GM23248 (cell line): ENCODE data around the gene CA4. TPM values are rescaled to one million over a fixed set of nuclear protein-coding genes. Genes with fewer than 3 reads are reported as not detected.
"Not testable (repeated sequence)": the region's sequence is repeated elsewhere in the genome, so short reads cannot be mapped to it uniquely, and the experiment has no call there.

Experiments used
- DNase-seq: peaks from one replicate; pipeline ENCODE4 v3.0.0-alpha.2; 2015
- H2AFZ ChIP-seq: fragments of 200-600 bp; sonication (generic); 2 replicates; pipeline ENCODE4 v1.6.1; 2016; ENCODE audit warnings: antibody characterized with exemption
- H3F3A ChIP-seq: fragments of 200-600 bp; sonication (generic); 2 replicates; pipeline ENCODE4 v1.6.1; 2016; ENCODE audit warnings: mild to moderate bottlenecking, antibody characterized with exemption, mixed run types; ENCODE audit not compliant: insufficient read depth
- H3K27ac ChIP-seq: fragments of 200-600 bp; sonication (generic); 2 replicates; pipeline ENCODE4 v1.5.1; 2016; ENCODE audit warnings: mild to moderate bottlenecking
- H3K27me3 ChIP-seq: fragments of 200-600 bp; sonication (generic); replicated peaks from 2 replicates; pipeline ENCODE4 v1.6.1; 2016; ENCODE audit warnings: mild to moderate bottlenecking; ENCODE audit not compliant: insufficient read depth
- H3K36me3 ChIP-seq: fragments of 200-600 bp; sonication (generic); 2 replicates; pipeline ENCODE4 v1.6.1; 2016; ENCODE audit warnings: low read depth, mild to moderate bottlenecking
- H3K4me1 ChIP-seq: fragments of 200-600 bp; sonication (generic); 2 replicates; pipeline ENCODE4 v1.6.1; 2016; ENCODE audit warnings: mild to moderate bottlenecking; ENCODE audit not compliant: insufficient read depth
- H3K4me2 ChIP-seq: fragments of 200-600 bp; sonication (generic); one replicate; pipeline ENCODE4 v1.6.1; 2016; ENCODE audit warnings: mild to moderate bottlenecking; ENCODE audit not compliant: unreplicated experiment
- H3K4me3 ChIP-seq: fragments of 200-600 bp; sonication (generic); 2 replicates; pipeline ENCODE4 v1.5.1; 2016; ENCODE audit warnings: mild to moderate bottlenecking
- H3K79me2 ChIP-seq: fragments of 200-600 bp; sonication (generic); 2 replicates; pipeline ENCODE4 v1.6.1; 2016; ENCODE audit warnings: mild to moderate bottlenecking; ENCODE audit not compliant: insufficient read depth
- H3K9ac ChIP-seq: fragments of 200-600 bp; sonication (generic); 2 replicates; pipeline ENCODE4 v1.6.1; 2016; ENCODE audit warnings: mild to moderate bottlenecking
- H3K9me2 ChIP-seq: fragments of 200-600 bp; sonication (generic); 2 replicates; pipeline ENCODE4 v1.6.1; 2016; ENCODE audit warnings: mixed run types, mild to moderate bottlenecking, moderate library complexity; ENCODE audit not compliant: insufficient read depth
- H3K9me3 ChIP-seq: fragments of 200-600 bp; sonication (generic); one replicate; pipeline ENCODE4 v1.6.1; 2017; ENCODE audit warnings: low read depth
- H4K20me1 ChIP-seq: fragments of 200-600 bp; sonication (generic); 2 replicates; pipeline ENCODE4 v1.6.0; 2016; ENCODE audit not compliant: insufficient read depth
- EZH2 ChIP-seq: fragments of 200-600 bp; sonication (generic); IDR thresholded peaks from 2 replicates; pipeline ENCODE4 v1.6.1; 2018; ENCODE audit warnings: antibody characterized with exemption, mild to moderate bottlenecking; ENCODE audit not compliant: insufficient read depth, poor library complexity, severe bottlenecking
- EZH2phosphoT487 ChIP-seq: fragments of 200-600 bp; sonication (generic); IDR thresholded peaks from 2 replicates; pipeline ENCODE4 v1.6.1; 2018; ENCODE audit warnings: antibody characterized with exemption, moderate library complexity, mild to moderate bottlenecking, low read depth; ENCODE audit not compliant: insufficient read depth
- whole genome bisulfite sequencing, 2 experiments: methylation state at CpG; one replicate each; pipeline ENCODE4 v1.1.6; 2015 to 2017; ENCODE audit warnings: low lambda C conversion rate in 2 of 2, low coverage in 1 of 2; ENCODE audit errors: missing lambda C conversion rate in 2 of 2; 5-methylcytosine and 5-hydroxymethylcytosine counted together
- in situ Hi-C: fragments of 300-500 bp; cut with MboI; formaldehyde crosslinking; loops from 2 replicates; pipeline ENCODE4 v1.15.0; 2020
- polyA plus RNA-seq: library from polyadenylated mRNA; unstranded; fragments of >200 nt; fragmentation: Nextera tagmentation; extraction: Ambion mirVana; gene quantifications from 2 replicates; pipeline ENCODE4 v1.2.1, GENCODE V29; 2016
- total RNA-seq: library from RNA; depleted of rRNA; stranded (reverse); fragments of >200 nt; shearing (Covaris generic); gene quantifications from 2 replicates; pipeline ENCODE4 v1.2.3, GENCODE V29; 2014

The CA4 gene
- total and polyA plus RNA-seq, 2 experiments from 2014 or later = not detected

DNA sequence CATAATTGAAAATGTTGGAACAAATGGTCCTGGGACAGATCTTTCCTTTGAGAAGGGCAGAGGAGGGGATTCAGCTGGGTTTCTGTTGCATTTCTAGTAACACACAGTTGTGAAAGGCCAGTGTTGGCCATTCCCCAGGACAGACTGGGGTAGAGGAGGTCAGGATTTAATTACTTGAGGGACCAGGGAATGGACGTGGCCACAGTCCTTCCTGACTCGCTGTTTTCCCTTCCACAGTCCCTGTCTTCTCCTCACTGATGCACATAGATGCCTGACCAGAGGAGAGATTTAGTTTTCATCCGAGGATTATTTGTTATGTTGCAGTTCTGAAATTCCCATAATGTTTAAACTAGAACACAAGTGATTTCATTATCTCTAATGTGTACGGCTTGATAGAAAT is 45.8 kb upstream of the CA4 start:
- DNase-seq = peak; percentile 16
- Histone ChIP-seq H3K9me2 (no peaks in the 10 kb centered on the region), H3K4me2 (no peak overlapping the region), H3F3A (peaks cover 43% of the 10 kb centered on the region), H3K27me3 (no peaks in the 10 kb centered on the region), H3K27ac (no peak overlapping the region), H3K4me3 (no peak overlapping the region), H3K9ac (no peak overlapping the region), H3K79me2 (peaks cover 6% of the 10 kb centered on the region; the same call in 1 of the 2 replicates), H2AFZ (peak overlapping the region; percentile 19; the same call in 1 of the 2 replicates), H3K4me1 (peaks cover 52% of the 10 kb centered on the region), H3K9me3 (no peaks in the 10 kb centered on the region), H3K36me3 (no peaks in the 10 kb centered on the region), H4K20me1 (no peaks in the 10 kb centered on the region)
- TF ChIP-seq EZH2phosphoT487 = no peak
- no peak for TF ChIP-seq EZH2
- WGBS, 2 experiments = 69 to 82% methylated on average over 4 of the region's 4 CpGs
- in situ Hi-C loops = no loop called here

GRCh38 chr17:60106340-60107059 is 43.3 kb upstream of the CA4 start:
- Histone ChIP-seq H3K27ac (peak overlapping the region; percentile 24), H3K4me2 (no peak overlapping the region), H4K20me1 (no peaks in the 10 kb centered on the region), H3K79me2 (peaks cover 6% of the 10 kb centered on the region; the same call in 1 of the 2 replicates), H3K9me3 (no peaks in the 10 kb centered on the region), H3K27me3 (no peaks in the 10 kb centered on the region), H3K9me2 (no peaks in the 10 kb centered on the region), H3K9ac (no peak overlapping the region), H3K4me3 (no peak overlapping the region), H3K36me3 (no peaks in the 10 kb centered on the region), H3K4me1 (peaks cover 35% of the 10 kb centered on the region), H3F3A (peaks cover 37% of the 10 kb centered on the region), H2AFZ (no peak overlapping the region)
- no peak for TF ChIP-seq EZH2phosphoT487
- TF ChIP-seq EZH2 = no peak
- DNase-seq = peak; percentile 82
- in situ Hi-C loops = no loop called here
- WGBS, 2 experiments = 41 to 44% methylated on average over 5 of the region's 5 CpGs

DNA sequence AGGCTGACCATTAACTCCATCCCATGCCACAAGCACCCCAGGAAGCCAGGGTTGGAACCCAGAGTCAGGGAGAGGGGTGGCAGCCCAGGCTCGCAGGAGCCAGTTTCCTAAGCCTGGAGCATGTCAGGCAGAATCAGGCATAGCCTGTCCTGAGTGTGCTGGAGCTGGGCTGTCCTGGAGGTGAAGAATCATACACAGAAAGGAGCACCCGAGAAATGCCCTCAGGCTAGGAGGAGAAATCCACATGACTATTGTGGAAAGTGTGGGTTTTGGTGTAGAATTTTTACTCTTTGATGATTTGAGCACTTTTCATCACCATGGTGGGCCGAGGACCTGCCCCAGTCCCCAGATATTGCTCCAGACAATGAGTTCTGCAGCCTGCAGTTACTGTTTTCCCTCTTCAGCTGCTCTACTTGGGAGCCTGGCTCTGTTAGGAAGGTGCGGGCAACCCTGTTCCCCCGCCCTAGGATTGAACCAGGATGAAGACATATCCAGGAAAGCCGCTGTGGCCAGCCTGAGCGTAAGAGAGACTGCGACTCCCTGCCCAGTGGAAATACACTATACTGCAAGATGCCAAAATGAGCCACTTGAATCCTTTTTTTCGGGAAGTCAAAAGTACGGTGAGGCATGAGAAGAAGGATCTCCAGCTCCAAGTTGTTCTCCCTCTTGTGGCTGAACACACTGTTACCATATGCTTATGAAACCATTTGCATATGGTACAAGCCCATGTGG is 42.1 kb upstream of the CA4 start:
- Histone ChIP-seq H3K9me3 (no peaks in the 10 kb centered on the region), H2AFZ (peak overlapping the region; percentile 62), H3F3A (peaks cover 27% of the 10 kb centered on the region), H3K4me3 (no peak overlapping the region), H3K9ac (no peak overlapping the region), H3K4me1 (peaks cover 27% of the 10 kb centered on the region), H4K20me1 (no peaks in the 10 kb centered on the region), H3K79me2 (peaks cover 6% of the 10 kb centered on the region; the same call in 1 of the 2 replicates), H3K27ac (0 out of 2 replicates have a peak overlapping the region, but pooled peaks have one; percentile 1), H3K9me2 (no peaks in the 10 kb centered on the region), H3K27me3 (no peaks in the 10 kb centered on the region), H3K4me2 (no peak overlapping the region), H3K36me3 (no peaks in the 10 kb centered on the region)
- TF ChIP-seq EZH2 = no peak
- TF ChIP-seq EZH2phosphoT487 = no peak
- peak; percentile 60 for DNase-seq
- in situ Hi-C loops = no loop called here
- WGBS, 2 experiments = 43 to 44% methylated on average over 10 of the region's 10 CpGs

- H3K27ac ChIP-seq, in situ Hi-C loops, H3K9me3 ChIP-seq, H3K27me3 ChIP-seq, H3K4me2 ChIP-seq, H3K4me3 ChIP-seq, H3K36me3 ChIP-seq, H3K79me2 ChIP-seq, H3K9me2 ChIP-seq, H4K20me1 ChIP-seq, DNase-seq, H3K9ac ChIP-seq: not testable (repeated sequence)
- 39 to 60% methylated on average over 1 of the region's 1 CpG for WGBS, 2 experiments
- peaks cover 23% of the 10 kb centered on the region for H3K4me1 ChIP-seq
- 0 out of 2 replicates have a peak overlapping the region, but pooled peaks have one; percentile 62 for H2AFZ ChIP-seq
- peaks cover 20% of the 10 kb centered on the region for H3F3A ChIP-seq
These were observed 41.5 kb upstream of the CA4 start for GRCh38 chr17:60108309-60108708.
